NT2/D1 (cell line): Measurements from ENCODE around the gene VANGL1.

ENCODE experiments used
- SUZ12 ChIP-seq: IDR thresholded peaks from 2 replicates; pipeline ENCODE4 v1.6.1; 2011; ENCODE audit not compliant: insufficient read length, insufficient read depth; ENCODE audit errors: extremely low read depth
- YY1 ChIP-seq: IDR thresholded peaks from 2 replicates; pipeline ENCODE4 v1.6.1; 2011; ENCODE audit not compliant: insufficient read length, insufficient read depth
- ZNF274 ChIP-seq: IDR thresholded peaks from 2 replicates; pipeline ENCODE4 v1.6.1; 2011; ENCODE audit warnings: mild to moderate bottlenecking, low read depth, low read length

DNA sequence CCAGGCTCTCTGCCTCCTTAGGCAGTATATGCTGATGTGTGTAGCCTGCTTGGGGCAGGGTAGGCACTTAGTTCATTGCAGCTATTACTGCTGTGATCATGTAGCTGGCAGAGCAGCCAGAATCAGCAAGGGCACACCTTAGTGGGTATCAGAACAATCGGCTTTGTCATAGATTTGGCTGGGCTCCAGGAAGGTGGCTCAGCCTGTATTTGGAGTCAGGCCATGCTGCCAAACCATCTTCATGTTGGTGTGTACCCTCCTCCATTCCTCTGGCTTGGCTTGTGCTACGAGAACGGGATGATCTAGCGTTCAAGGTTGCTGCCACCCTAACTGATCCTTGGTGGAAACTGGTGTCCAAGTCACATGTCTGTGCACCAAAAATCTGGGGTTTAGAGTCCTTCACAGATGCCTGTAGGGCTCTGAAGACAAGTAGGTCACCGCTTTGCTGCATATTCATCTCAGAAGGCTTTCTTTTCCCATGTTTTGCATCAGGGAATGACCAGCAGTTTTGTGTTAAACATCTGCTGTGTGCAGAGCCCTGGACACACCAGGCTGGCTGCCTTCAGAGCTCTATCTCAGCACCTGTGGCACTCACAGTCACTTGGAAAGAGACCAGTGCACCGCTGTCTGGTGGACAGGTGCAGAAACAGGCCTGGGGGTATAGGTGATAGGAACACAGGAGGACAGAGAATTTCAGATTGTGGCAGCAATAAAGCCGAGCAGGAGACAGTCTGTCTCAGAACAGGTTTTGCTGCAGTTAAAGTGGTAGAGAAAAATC, 23.7 kb downstream of the VANGL1 start:
- TF ChIP-seq ZNF274 (no peak), YY1 (no peak), SUZ12 (no peak)
